ENCODE results near the gene ZC3H12C. TPM values are rescaled to one million over a fixed set of nuclear protein-coding genes. Genes with fewer than 3 reads are reported as not detected.
A peak's percentile ranks its signal among the peaks of the same experiment; 100 is the strongest.

ZC3H12C gene
- total and polyA plus RNA-seq, 10 of the 15 experiments (the other 5 are each of a cell fraction or from before 2014, with no cell fraction given), result 0.31 to 31.0 (median 3.7) TPM

GRCh38 chr11:110094298-110095285 is 1.4 kb downstream of the ZC3H12C start:
- Histone ChIP-seq H3K79me2 (ENCODE audit: control insufficient read depth, insufficient read depth, low read length) (peaks cover 61% of the 10 kb centered on the region), H3K4me1 (ENCODE audit: control insufficient read depth, insufficient read depth, low read length) (peaks cover 15% of the 10 kb centered on the region; the same call in 1 of the 2 replicates), H4K20me1 (ENCODE audit: control insufficient read depth, insufficient read depth) (no peaks in the 10 kb centered on the region), H3K9ac (ENCODE audit: control insufficient read depth, insufficient read depth, low read length) (peak overlapping the region; percentile 78), H2AFZ (ENCODE audit: control insufficient read depth, low read depth, low read length) (no peak overlapping the region), H3K4me3 (peak overlapping the region; percentile 72), H3K27ac (ENCODE audit: control insufficient read depth, insufficient read depth) (peak overlapping the region; percentile 75), H3K9me3 (replicated peaks; ENCODE audit: control insufficient read depth, insufficient read depth, low read length) (no peaks in the 10 kb centered on the region; the same call in 2 of the 3 replicates), H3K36me3 (ENCODE audit: control insufficient read depth in 2 of 2, insufficient read depth in 2 of 2, low read length in 1 of 2) (no peaks in the 10 kb centered on the region), H3K4me2 (ENCODE audit: control insufficient read depth, insufficient read depth) (peak overlapping the region; percentile 73), H3K27me3 (replicated peaks in 1 of 2; ENCODE audit: control insufficient read depth in 2 of 2, insufficient read depth in 2 of 2, low read length in 1 of 2) (no peaks in the 10 kb centered on the region)
- SMC1A ChIA-PET (ENCODE audit: uncharacterized antibody, unreplicated experiment), result interaction anchor here (0.6 to 15.9 kb wide), 13 partner anchors 17 to 150 kb away, joined by 3 to 214 read pairs (median 6); no protein-coding TSS in a partner anchor
- RAD21 ChIA-PET (ENCODE audit: unreplicated experiment), result interaction anchor here (0.7 to 10.0 kb wide), 10 partner anchors 13 to 148 kb away, joined by 3 to 52 read pairs (median 6); no protein-coding TSS in a partner anchor
- CTCF ChIA-PET, result interaction anchor here (0.9 to 1.5 kb wide), 7 partner anchors 8 to 148 kb away, joined by 3 to 5 read pairs (median 3); no protein-coding TSS in a partner anchor
- in situ Hi-C loops (cut with MboI), result no loop called here
- POLR2A ChIA-PET, result interaction anchor here (0.6 to 3.4 kb wide), 11 partner anchors 29 to 140 kb away, joined by 3 to 16 read pairs (median 4); no protein-coding TSS in a partner anchor
- BruUV-seq (replicated peaks), result TSS peak; percentile 51
- no peak for FAIRE-seq
- 40% methylated on average over 9 of the region's 9 CpGs for WGBS (ENCODE audit: insufficient coverage, insufficient replicate concordance, low lambda C conversion rate, missing lambda C conversion rate)
- DNase-seq (ENCODE audit: low read depth, low spot score), result no peak
- ATAC-seq, result no peak
- intact Hi-C loops (cut with micrococcal nuclease; ENCODE audit: unreplicated experiment), result loop anchor here (10.0 kb wide), 2 partner anchors 240 to 340 kb away; no protein-coding TSS in a partner anchor
- TF ChIP-seq, protein P1, sequence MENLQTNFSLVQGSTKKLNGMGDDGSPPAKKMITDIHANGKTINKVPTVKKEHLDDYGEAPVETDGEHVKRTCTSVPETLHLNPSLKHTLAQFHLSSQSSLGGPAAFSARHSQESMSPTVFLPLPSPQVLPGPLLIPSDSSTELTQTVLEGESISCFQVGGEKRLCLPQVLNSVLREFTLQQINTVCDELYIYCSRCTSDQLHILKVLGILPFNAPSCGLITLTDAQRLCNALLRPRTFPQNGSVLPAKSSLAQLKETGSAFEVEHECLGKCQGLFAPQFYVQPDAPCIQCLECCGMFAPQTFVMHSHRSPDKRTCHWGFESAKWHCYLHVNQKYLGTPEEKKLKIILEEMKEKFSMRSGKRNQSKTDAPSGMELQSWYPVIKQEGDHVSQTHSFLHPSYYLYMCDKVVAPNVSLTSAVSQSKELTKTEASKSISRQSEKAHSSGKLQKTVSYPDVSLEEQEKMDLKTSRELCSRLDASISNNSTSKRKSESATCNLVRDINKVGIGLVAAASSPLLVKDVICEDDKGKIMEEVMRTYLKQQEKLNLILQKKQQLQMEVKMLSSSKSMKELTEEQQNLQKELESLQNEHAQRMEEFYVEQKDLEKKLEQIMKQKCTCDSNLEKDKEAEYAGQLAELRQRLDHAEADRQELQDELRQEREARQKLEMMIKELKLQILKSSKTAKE (IDR thresholded peaks at IDR 0.05; ENCODE audit: low read depth, poor library complexity, severe bottlenecking), result peak; percentile 18
- TF ChIP-seq USF1 (IDR thresholded peaks at IDR 0.05; ENCODE audit: borderline replicate concordance, extremely low read length, insufficient read depth, low read depth, low read length) (no peak), NBN (IDR thresholded peaks at IDR 0.05) (no peak), SMAD5 (IDR thresholded peaks at IDR 0.05; ENCODE audit: low read depth) (0 out of 2 replicates have a peak, but pooled peaks have one; percentile 4), MXI1 (IDR thresholded peaks at IDR 0.05; ENCODE audit: low read depth, low read length) (no peak), RFX5 (IDR thresholded peaks at IDR 0.05; ENCODE audit: low read depth, low read length) (no peak), PAX8 (IDR thresholded peaks at IDR 0.05) (no peak), CBFB (IDR thresholded peaks at IDR 0.05; ENCODE audit: low read depth) (no peak), CBX3 (IDR thresholded peaks at IDR 0.05; ENCODE audit: borderline replicate concordance, low read depth) (no peak), NR2C1 (IDR thresholded peaks at IDR 0.05) (no peak), HDGF (IDR thresholded peaks at IDR 0.05) (no peak), HDAC6 (IDR thresholded peaks at IDR 0.05; ENCODE audit: unreplicated experiment) (no peak)
- TF ChIP-seq, protein P2, sequence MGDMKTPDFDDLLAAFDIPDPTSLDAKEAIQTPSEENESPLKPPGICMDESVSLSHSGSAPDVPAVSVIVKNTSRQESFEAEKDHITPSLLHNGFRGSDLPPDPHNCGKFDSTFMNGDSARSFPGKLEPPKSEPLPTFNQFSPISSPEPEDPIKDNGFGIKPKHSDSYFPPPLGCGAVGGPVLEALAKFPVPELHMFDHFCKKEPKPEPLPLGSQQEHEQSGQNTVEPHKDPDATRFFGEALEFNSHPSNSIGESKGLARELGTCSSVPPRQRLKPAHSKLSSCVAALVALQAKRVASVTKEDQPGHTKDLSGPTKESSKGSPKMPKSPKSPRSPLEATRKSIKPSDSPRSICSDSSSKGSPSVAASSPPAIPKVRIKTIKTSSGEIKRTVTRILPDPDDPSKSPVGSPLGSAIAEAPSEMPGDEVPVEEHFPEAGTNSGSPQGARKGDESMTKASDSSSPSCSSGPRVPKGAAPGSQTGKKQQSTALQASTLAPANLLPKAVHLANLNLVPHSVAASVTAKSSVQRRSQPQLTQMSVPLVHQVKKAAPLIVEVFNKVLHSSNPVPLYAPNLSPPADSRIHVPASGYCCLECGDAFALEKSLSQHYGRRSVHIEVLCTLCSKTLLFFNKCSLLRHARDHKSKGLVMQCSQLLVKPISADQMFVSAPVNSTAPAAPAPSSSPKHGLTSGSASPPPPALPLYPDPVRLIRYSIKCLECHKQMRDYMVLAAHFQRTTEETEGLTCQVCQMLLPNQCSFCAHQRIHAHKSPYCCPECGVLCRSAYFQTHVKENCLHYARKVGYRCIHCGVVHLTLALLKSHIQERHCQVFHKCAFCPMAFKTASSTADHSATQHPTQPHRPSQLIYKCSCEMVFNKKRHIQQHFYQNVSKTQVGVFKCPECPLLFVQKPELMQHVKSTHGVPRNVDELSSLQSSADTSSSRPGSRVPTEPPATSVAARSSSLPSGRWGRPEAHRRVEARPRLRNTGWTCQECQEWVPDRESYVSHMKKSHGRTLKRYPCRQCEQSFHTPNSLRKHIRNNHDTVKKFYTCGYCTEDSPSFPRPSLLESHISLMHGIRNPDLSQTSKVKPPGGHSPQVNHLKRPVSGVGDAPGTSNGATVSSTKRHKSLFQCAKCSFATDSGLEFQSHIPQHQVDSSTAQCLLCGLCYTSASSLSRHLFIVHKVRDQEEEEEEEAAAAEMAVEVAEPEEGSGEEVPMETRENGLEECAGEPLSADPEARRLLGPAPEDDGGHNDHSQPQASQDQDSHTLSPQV (IDR thresholded peaks at IDR 0.05), result 0 out of 2 replicates have a peak, but pooled peaks have one; percentile 13
- TF ChIP-seq, protein P3, sequence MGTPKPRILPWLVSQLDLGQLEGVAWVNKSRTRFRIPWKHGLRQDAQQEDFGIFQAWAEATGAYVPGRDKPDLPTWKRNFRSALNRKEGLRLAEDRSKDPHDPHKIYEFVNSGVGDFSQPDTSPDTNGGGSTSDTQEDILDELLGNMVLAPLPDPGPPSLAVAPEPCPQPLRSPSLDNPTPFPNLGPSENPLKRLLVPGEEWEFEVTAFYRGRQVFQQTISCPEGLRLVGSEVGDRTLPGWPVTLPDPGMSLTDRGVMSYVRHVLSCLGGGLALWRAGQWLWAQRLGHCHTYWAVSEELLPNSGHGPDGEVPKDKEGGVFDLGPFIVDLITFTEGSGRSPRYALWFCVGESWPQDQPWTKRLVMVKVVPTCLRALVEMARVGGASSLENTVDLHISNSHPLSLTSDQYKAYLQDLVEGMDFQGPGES (IDR thresholded peaks at IDR 0.05), result no peak
